22Rv1 (cell line): ENCODE results near the gene WBP2.

Experiments used
- CTCF ChIP-seq: fragments of 450-650 bp; IDR thresholded peaks from 2 replicates; pipeline ENCODE4 v1.5.1; 2017; ENCODE audit warnings: mild to moderate bottlenecking
- ZFX ChIP-seq: fragments of 450-650 bp; IDR thresholded peaks from 2 replicates; pipeline ENCODE4 v1.6.1; 2017; ENCODE audit warnings: antibody characterized with exemption, borderline replicate concordance

GRCh38 chr17:75846692-75847613 lies 8.2 kb downstream of the WBP2 start:
- no peak for TF ChIP-seq CTCF
- no peak for TF ChIP-seq ZFX
